Tibial artery (tissue), 4 donors: ENCODE measurements around the gene HOXD8.

Experiments
- DNase-seq, 2 donors: peaks; one replicate each; pipeline ENCODE4 v3.0.0-alpha.2; 2019
- H3K27ac ChIP-seq, 2 donors: fragments of 200-600 bp; sonication (generic) in 1 of 2; 1 replicate in 1 of 2; 2 replicates in 1 of 2; pipeline ENCODE4 v1.5.1; 2018 to 2019; ENCODE audit warnings: mild to moderate bottlenecking in 1 of 2
- H3K27me3 ChIP-seq, 2 donors: fragments of 200-600 bp; sonication (generic) in 1 of 2; one replicate each; pipeline versions ENCODE4 v1.5.1 to v1.6.0; 2016 to 2019
- H3K36me3 ChIP-seq, 3 donors: fragments of 200-600 bp; sonication (generic) in 2 of 3; one replicate each; pipeline ENCODE4 v1.5.1; 2016 to 2019; ENCODE audit warnings: mild to moderate bottlenecking in 2 of 3
- H3K4me1 ChIP-seq, 4 donors: fragments of 200-600 bp; sonication (generic) in 2 of 4; 1 replicate in 3 of 4; 2 replicates in 1 of 4; pipeline ENCODE4 v1.5.1; 2016 to 2019
- H3K4me3 ChIP-seq, 2 donors: fragments of 200-600 bp; sonication (generic) in 1 of 2; 1 replicate in 1 of 2; 2 replicates in 1 of 2; pipeline ENCODE4 v1.5.1; 2018 to 2019; ENCODE audit warnings: mild to moderate bottlenecking in 2 of 2
- H3K9me3 ChIP-seq, 3 donors: fragments of 200-600 bp; sonication (generic) in 1 of 3; one replicate each; pipeline ENCODE4 v1.5.1; 2016 to 2019
- CTCF ChIP-seq, 2 experiments: fragments of 200-600 bp in 1 of 2; fragments of 450-650 bp in 1 of 2; IDR thresholded peaks; one replicate each; pipeline ENCODE4 v1.5.1; 2017 to 2019; ENCODE audit warnings: antibody characterized with exemption in 2 of 2, mild to moderate bottlenecking in 1 of 2, moderate library complexity in 1 of 2
- intact Hi-C: fragments of 100-400 bp; cut with DNase I; formaldehyde crosslinking; loops from one replicate; pipeline ENCODE4 v1.15.0; 2023; ENCODE audit warnings: low total_unique reads

HOXD8 gene

GRCh38 chr2:176085120-176085788 is 44.3 kb upstream of the HOXD8 start:
- DNase-seq, result no peak
- Histone ChIP-seq H3K9me3 (peaks cover 0 to 7% (median 0%) of the 10 kb centered on the region in 3 donors), H3K36me3 (no peaks in the 10 kb centered on the region), H3K4me3 (no peak overlapping the region), H3K27me3 (peaks cover 20 to 100% of the 10 kb centered on the region in 2 donors), H3K27ac (no peak overlapping the region), H3K4me1 (peaks cover 0 to 53% (median 35%) of the 10 kb centered on the region in 4 donors)
- no peak for TF ChIP-seq CTCF (IDR thresholded peaks at IDR 0.05)
- intact Hi-C loops, result no loop called here

DNA sequence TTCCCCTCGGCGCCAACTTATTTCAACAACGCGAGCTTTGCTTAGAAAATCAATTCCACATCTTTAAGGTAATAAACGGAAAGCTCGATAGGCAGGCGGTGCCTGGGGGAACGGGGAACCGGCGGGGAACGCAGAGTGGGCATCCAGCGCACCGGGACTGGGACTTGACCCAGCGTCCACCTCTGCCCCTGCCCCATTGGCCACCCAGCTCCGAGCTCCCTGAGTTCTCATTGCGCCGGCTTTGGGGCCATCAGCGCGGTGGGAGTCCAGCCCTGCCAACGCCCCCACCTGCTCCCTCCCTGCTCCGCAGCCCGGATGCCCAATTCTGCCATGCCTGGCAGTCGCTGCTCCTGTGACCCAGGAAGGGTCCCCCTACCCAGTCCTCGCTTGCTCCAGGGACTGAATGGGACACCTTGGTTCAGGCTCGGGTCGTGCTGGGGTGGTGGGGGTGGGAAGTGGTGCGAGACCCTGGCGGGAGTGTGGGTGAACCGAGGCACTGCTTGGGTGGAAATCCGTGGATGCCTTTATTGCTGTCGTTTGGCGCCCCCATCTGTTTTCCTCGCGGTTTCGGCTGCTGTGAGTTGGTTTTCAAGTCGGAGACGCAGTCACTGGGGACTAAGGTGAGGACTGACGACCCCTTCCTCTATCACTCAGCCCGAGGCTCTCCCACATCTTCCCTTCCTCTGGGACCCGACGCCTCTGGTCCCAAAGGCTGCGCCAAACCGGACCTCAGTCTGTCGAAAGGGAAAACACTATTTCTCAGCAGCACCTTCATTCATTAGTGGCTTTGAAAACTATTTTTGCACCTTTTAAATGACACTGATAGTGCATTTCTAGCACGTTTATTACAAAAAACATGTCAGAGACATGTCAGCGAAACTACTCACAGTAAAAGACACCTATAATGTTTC is 43.4 kb upstream of the HOXD8 start:
- peak; percentile 42 to 50 for TF ChIP-seq CTCF (IDR thresholded peaks at IDR 0.05)
- DNase-seq, result peak in 1 of 2 donors; percentile 66
- H3K27me3 ChIP-seq, result peaks cover 14 to 100% of the 10 kb centered on the region in 2 donors
- H3K36me3 ChIP-seq, result no peaks in the 10 kb centered on the region
- peaks cover 0 to 47% (median 30%) of the 10 kb centered on the region in 4 donors for H3K4me1 ChIP-seq
- no peak overlapping the region for H3K27ac ChIP-seq
- intact Hi-C loops, result no loop called here
- H3K4me3 ChIP-seq, result peak overlapping the region in 1 of 2 donors; percentile 15
- H3K9me3 ChIP-seq, result peaks cover 0 to 7% (median 0%) of the 10 kb centered on the region in 3 donors

DNA sequence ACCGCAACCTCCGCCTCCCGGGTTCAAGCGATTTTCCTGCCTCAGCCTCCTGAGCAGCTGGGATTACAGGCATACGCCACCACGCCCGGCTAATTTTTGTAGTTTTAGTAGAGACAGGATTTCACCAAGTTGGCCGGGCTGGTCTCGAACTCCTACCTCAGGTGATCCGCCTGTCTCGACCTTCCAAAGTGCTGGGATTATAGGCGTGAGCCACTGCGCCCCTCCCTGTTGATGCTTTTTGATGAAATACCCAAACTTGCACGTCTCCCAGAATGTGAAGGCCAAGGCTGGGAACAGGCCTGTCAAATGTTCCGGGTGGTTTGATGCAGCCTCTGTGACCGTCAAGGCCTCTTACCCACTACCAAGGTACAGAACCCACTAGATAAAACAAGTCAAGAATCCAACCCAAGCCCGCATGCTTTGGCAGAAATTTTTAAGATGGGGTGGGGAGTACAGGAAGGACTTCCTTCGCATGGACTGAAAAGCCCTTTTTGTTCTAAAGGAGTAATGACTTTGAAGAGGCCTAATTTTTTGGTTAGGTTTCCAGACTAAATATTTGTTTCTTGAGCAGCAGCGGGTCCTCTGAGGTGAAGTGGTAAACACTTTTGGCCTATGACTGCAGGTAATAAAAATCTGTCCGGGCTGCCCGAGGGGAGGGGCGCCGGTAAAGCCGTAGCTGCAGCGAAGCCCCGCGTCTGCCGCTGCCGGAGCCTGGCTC is 42.0 kb upstream of the HOXD8 start:
- Histone ChIP-seq H3K4me1 (peaks cover 0 to 47% (median 36%) of the 10 kb centered on the region in 4 donors), H3K9me3 (peaks cover 0 to 4% (median 0%) of the 10 kb centered on the region in 3 donors), H3K27ac (no peak overlapping the region), H3K36me3 (no peaks in the 10 kb centered on the region), H3K4me3 (no peak overlapping the region), H3K27me3 (peaks cover 15 to 100% of the 10 kb centered on the region in 2 donors)
- DNase-seq, result peak in 1 of 2 donors; percentile 54
- no peak for TF ChIP-seq CTCF (IDR thresholded peaks at IDR 0.05)
- intact Hi-C loops, result loop anchor here (2.0 kb wide), 1 partner anchor 399 kb away; no protein-coding TSS in a partner anchor

GRCh38 chr2:176088048-176088936 is 41.2 kb upstream of the HOXD8 start:
- DNase-seq, result peak; percentile 51 to 71
- H3K27me3 ChIP-seq, result peaks cover 11 to 100% of the 10 kb centered on the region in 2 donors
- H3K27ac ChIP-seq, result no peak overlapping the region
- intact Hi-C loops, result loop anchor here (2.0 kb wide), 1 partner anchor 399 kb away; no protein-coding TSS in a partner anchor
- H3K36me3 ChIP-seq, result no peaks in the 10 kb centered on the region
- peak overlapping the region in 1 of 2 donors; percentile 15 for H3K4me3 ChIP-seq
- H3K9me3 ChIP-seq, result peaks cover 0 to 4% (median 0%) of the 10 kb centered on the region in 3 donors
- peak; percentile 71 to 75 for TF ChIP-seq CTCF (IDR thresholded peaks at IDR 0.05)
- H3K4me1 ChIP-seq, result peaks cover 0 to 50% (median 41%) of the 10 kb centered on the region in 4 donors
